HG03139 (cell line): Measurements from ENCODE around the gene NPIPB5.
"Not testable (repeated sequence)": the region's sequence is repeated elsewhere in the genome, so short reads cannot be mapped to it uniquely, and the experiment has no call there.

ENCODE experiments used
- ATAC-seq: cut with Tn5 transposase; IDR thresholded peaks from one replicate; pipeline ENCODE4 v1.9.1; 2021; ENCODE audit not compliant: unreplicated experiment

The NPIPB5 gene

DNA sequence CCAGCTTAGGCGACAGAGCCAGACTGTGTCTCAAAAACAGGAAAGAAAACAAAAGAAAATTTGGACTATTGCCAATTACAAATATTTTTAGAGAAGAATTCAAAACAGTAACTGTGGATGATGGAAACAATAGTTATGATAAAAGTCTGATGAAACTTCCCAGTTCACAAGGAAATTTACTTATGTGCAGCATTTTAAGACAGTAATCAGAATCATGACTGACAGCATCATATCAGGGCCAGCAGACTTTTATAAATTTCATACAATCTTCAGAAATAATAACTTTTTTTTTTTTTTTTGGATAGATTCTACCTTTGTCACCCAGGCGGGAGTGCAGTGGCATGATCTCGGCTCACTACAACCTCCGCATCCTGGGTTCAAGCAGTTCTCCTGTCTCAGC is at the start of gene NPIPB5:
TSS of gene NPIPB5 (plus strand) at position 301 of the 400 bp plus-strand sequence. CDS start 2,911 bp downstream, outside the sequence.
- ATAC-seq = not testable (repeated sequence)

- not testable (repeated sequence) for ATAC-seq
These were observed 41.8 kb upstream of the NPIPB5 start for GRCh38 chr16:22468846-22469245.

DNA sequence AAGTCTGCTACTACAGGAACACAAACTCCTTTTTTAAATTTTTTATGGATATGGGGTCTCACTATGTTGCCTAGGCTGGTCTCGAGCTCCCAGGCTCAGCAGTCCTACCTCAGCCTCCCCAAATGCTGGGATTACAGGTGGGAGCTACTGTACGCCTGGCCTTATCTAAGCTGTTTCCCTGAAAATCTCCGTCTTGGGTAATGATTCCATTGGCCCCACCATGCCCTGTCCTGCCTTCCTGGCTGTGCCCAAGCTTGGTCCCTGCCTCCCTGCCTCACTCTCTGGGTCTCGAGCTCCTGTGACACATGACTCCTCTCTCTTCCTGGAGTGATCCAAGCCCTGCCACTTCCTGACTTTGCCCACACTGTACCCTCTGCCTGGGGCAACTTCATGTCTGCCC is 27.3 kb downstream of the NPIPB5 start:
- not testable (repeated sequence) for ATAC-seq

DNA sequence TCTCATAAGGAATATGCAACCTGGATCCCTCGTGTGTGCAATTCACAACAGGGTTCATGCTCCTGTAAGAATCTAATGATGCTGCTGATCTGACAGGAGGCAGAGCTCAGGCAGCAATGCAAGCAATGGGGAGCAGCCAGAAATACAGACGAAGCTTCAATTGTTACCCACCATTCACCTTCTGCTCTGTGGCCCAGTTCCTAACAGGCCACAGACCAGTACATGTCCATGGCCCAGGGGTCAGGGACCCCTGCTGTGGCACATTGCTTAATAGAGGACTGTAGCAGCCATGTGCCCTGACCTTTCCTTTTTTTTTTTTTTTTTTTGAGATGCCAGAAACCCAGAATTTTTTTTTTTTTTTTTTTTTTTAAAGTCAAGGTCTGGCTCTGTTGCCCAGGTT is 34.1 kb downstream of the NPIPB5 start:
- not testable (repeated sequence) for ATAC-seq

- not testable (repeated sequence) for ATAC-seq
These were observed 35.9 kb downstream of the NPIPB5 start for GRCh38 chr16:22546630-22547029.

DNA sequence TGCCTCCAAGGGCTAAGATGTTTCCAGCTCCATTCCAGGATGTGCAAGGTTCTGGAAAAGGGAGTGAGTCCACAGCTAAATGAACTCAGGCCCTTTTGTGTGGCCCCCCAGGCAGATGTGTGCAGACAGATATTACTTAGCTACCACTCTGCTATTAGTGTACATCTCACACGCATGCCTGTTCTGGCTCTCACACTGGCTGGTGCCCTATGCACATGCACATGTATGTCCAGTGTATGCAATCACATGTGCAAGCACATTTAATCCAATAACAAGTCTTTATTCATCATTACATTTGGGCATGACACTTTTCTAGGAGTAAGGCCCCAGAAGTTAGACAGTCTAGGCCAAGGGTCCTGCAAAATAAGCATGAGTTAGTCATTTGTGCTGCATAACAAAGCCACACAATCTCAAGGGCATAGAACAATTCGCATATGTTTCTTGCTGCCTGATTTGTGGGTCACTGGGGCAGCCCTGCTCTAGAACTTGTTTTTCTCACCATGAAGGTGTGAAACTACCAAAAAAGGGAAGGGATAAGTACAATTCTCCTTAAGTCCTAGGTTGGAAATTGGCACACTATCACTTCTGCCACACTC is 36.6 kb downstream of the NPIPB5 start:
- ATAC-seq = not testable (repeated sequence)

- ATAC-seq = not testable (repeated sequence)
These were observed 39.2 kb downstream of the NPIPB5 start for GRCh38 chr16:22549853-22550252.

DNA sequence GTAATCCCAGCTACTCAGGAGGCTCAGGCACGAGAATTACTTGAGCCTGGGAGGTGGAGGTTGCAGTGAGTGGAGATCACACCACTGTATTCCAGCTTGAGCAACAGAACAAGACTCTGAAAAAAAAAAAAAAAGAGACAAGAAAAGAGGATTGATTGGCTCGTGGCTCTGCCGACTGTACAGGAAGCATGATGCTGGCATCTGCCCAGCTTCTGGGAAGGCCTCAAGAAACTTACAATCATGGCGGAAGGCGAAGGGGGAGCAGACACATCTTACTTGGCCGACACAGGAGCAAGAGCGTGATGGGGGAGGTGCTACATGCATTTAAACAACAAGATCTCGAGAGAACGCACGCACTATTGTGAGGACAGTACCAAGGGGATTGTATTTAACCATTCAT is 40.5 kb downstream of the NPIPB5 start:
- ATAC-seq = not testable (repeated sequence)

DNA sequence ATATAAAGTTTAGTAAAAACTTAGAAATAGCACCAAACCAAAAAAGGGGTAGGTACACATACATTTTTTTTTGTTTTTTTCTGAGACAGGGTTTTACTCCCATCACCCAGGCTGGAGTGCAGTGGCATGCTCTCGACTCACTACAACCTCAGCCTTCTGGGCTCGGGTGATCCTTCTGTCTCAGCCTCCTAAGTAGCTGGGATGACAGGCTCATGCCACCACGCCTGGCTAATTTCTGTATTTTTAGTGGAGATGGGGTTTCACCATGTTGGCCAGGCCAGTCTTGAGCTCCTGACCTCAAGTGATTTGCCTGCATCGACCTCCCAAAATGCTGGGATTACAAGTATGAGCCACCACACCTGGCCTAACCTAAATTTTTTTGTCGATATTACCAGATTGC is 41.0 kb downstream of the NPIPB5 start:
- ATAC-seq = not testable (repeated sequence)

DNA sequence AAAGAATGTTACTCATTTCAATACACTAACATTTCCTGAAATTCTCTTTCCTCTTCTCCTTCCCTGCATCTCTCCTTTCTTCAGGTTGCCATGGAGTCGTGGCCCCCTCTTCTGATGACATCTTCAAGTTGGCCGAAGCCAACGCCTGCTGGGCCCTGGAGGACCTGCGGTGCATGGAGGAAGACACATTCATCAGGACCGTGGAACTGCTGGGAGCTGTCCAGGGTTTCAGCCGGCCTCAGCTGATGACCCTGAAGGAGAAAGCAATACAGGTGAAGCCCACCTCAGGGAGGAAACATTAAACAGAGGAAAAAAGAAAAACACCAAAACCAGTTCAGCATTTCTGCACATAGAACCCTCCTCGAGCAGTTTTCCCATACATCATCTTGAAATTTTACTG is 46.1 kb downstream of the NPIPB5 start:
- not testable (repeated sequence) for ATAC-seq
